GM12891 (cell line): ENCODE measurements around the gene CBARP.

Experiments used
- POLR2A ChIP-seq: IDR thresholded peaks from 2 replicates; pipeline ENCODE4 v1.6.1; 2011; ENCODE audit warnings: low read depth, low read length, control low read depth
- TAF1 ChIP-seq: IDR thresholded peaks from 2 replicates; pipeline ENCODE4 v1.6.1; 2011; ENCODE audit warnings: low read depth, low read length, control low read depth

- TF ChIP-seq TAF1 (no peak), POLR2A (no peak)
Measured at GRCh38 chr19:1237754-1238368, at the start of gene CBARP.
